ENCODE results near the gene NPFF.

- TF ChIP-seq CTCF (IDR thresholded peaks at IDR 0.05) (no peak), POLR2A (IDR thresholded peaks at IDR 0.05) (no peak)
These were observed 40.2 kb downstream of the NPFF start for GRCh38 chr12:53467082-53467481.

Measured in esophagus squamous epithelium (tissue), 4 donors.